NCI-H1930 (cell line): ENCODE measurements around the gene ATP13A2.
"Not testable (repeated sequence)": the region's sequence is repeated elsewhere in the genome, so short reads cannot be mapped to it uniquely, and the experiment has no call there.

Experiments
- DNase-seq, 2 experiments: peaks; one replicate each; lab custom pipeline; 2025; lab: John Stamatoyannopoulos, UW

The ATP13A2 gene

GRCh38 chr1:16961297-16962133 is 50.2 kb downstream of the ATP13A2 start:
- no peak for DNase-seq

DNA sequence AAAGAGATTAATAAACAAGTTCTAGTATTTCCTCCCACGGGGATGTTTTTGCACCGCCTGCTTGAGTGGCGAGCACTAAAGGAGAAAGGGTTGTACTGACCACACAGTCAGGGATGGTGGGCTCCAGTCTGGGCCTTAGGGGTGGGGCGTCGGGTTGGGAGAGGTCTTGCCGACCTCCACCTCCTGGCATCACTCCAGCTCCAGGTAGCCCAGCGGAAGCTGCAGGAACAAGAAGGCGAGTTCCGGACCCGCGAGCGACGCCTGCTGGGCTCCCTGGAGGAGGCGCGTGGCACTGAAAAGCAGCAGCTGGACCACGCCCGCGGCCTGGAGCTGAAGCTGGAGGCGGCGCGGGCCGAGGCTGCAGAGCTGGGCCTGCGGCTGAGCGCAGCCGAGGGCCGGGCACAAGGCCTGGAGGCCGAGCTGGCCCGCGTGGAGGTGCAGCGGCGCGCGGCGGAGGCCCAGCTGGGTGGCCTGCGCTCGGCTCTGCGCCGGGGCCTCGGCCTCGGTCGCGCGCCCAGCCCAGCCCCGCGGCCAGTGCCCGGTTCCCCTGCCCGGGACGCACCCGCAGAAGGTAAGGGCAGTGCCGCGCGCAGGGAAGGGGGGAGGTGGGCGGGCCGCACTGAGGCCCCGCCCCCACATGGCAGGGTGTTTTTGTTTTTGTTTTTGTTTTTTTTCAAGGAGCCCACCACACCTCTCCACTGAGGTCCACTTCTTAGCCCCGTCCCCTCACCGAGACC is 51.0 kb downstream of the ATP13A2 start:
- DNase-seq: peak; percentile 77 to 79

DNA sequence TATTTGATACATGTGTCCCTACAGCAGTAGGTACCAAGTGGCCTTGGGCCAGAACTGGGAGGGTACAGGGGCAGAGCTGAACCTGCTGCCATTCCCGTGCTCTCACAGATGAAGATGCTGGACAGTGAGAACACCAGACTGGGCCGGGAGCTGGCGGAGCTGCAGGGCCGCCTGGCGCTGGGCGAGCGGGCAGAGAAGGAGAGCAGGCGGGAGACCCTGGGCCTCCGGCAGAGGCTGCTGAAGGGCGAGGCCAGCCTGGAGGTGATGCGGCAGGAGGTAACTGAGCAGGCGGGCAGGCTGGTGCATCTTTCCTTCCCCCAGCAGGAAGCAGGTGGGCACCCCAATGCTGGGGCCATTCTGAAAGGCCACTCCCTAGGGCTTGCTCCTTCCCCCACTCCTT is 53.3 kb downstream of the ATP13A2 start:
- DNase-seq: no peak

GRCh38 chr1:16957731-16958130 is 54.0 kb downstream of the ATP13A2 start:
- no peak for DNase-seq

DNA sequence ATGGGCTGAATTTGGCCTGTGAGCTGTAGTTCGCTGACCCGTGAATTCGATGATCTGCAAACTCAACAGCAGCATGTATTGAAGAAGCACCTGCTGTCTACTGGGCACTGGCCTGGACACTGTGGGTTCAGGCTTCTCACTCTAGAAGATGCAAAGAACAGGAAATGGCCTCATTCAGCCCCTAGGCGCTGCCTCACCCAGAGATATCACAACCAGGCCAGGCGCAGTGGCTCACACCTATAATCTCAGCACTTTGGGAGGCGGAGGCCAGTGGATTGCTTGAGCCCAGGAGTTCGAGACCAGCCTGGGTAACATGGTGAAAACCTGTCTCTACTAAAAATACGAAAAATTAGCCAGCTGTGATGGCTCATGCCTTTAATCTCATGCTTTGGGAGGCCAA is 55.0 kb downstream of the ATP13A2 start:
- no peak for DNase-seq

DNA sequence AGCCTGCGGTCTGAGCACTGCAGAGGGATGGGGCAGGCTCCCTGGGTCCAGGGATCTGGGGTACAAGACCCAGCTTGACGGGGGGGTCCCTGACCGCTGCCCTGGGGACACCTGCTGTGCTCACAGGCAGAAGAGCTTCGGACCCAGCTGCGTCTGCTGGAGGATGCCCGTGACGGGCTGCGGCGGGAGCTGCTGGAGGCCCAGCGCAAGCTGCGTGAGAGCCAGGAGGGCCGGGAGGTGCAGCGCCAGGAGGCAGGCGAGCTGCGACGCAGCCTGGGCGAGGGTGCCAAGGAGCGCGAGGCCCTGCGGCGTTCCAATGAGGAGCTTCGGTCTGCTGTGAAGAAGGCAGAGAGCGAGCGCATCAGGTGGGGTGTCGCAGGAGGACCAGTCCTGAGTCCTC is 56.5 kb downstream of the ATP13A2 start:
- DNase-seq: no peak

DNA sequence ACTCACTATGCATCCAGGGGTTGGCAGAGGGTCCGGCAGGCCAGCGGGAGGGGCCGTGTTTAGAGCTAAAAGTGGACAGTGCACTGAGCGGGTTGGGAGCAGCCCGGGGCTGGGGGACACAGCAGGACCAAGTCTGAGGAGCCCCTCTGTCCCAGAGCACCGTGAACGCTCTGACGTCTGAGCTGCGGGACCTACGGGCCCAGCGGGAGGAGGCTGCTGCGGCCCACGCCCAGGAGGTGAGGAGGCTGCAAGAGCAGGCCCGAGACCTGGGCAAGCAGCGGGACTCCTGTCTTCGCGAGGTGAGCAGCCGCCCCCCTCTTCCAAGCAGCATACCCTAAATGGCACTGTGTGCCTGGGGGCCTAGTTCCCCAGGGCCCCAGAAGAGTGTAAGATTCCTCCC is 57.1 kb downstream of the ATP13A2 start:
- no peak for DNase-seq

- DNase-seq: not testable (repeated sequence)
Measured at GRCh38 chr1:16952376-16952775, 59.4 kb downstream of the ATP13A2 start.

DNA sequence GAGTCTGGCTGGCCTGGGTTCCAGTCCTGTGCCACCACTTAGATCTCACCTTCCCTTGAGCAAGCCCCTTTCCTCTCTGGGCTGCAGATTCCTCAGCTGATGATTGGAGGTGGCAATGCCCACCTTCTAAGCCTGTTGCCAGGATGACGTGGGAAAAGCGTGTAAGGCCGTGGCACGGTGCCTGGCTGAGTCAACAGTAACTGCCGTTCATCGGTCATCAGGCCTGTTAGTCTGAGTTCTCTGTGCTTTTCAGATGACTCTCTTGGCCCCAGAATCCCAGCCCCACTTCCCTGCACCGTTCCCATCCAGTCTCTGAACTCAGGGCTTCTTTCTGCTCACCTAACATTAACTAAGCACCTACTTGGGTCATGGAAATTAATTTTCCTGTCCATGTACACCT is 62.7 kb downstream of the ATP13A2 start:
- DNase-seq: not testable (repeated sequence)

- DNase-seq: not testable (repeated sequence)
Measured at GRCh38 chr1:16948282-16948891, 63.3 kb downstream of the ATP13A2 start.

DNA sequence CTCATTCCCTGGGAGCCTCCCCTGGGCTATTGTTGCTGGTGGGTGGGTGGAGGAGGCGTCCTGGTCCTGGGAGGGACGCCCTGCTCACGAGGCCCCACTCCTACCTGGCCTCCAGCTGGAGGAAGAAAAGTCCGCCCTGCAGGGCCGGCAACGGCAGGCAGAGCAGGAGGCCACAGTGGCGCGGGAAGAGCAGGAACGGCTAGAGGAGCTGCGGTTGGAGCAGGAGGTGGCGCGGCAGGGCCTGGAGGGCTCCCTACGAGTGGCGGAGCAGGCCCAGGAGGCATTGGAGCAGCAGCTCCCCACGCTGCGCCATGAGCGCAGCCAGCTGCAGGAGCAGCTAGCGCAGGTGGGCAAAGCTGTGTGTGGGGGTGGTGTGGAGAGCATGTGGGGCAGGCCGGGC is 65.1 kb downstream of the ATP13A2 start:
- no peak for DNase-seq

DNA sequence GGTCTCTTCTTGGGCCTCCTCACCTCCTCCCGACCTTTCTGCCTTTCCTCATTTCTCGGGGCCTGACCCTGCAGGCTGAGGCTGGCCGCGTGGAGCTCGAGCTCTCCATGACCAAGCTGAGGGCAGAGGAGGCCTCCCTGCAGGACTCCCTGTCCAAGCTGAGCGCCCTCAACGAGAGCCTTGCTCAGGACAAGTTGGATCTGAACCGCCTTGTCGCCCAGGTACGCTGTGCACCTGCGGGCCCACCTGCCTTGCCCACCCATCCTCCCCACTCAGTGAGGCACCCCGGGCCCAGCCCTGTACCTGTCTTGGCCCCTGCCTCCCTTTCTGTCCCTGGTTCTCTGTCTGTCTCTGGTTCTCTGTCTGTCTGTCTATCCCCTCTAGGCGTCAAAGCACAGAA is 65.5 kb downstream of the ATP13A2 start:
- DNase-seq: not testable (repeated sequence)

DNA sequence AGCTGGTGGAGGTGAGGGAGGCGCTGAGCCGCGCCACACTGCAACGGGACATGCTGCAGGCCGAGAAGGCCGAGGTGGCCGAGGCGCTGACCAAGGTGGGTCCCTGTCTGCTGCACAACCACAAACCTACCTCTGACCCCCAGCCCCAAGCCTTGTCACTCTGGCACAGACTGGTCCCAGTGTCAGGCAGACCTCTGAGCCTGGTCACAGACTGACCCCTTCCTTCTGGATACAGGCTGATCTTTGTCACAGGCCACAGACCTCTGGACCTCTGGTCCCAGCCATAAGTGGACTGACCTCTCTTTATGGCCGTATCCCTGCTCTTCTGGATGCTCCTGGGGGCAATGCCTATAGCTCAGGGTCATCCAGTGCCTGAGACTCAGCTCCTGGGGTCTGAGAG is 66.2 kb downstream of the ATP13A2 start:
- DNase-seq: not testable (repeated sequence)

DNA sequence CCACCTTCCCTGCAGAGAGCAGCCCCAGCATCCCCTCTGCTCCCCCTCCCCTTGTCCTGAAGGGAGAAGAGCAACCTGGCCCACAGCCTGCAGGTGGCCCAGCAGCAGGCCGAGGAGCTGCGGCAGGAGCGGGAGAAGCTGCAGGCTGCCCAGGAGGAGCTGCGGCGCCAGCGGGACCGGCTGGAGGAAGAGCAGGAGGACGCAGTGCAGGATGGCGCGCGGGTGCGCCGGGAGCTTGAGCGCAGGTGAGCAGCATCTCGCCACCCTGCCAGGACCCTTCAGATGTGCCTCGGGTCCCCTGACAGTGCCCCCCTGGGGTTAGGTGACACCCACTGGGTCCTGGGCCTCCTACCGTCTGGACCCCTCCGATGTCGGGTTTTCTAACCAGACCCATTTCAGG is 67.7 kb downstream of the ATP13A2 start:
- DNase-seq: no peak

DNA sequence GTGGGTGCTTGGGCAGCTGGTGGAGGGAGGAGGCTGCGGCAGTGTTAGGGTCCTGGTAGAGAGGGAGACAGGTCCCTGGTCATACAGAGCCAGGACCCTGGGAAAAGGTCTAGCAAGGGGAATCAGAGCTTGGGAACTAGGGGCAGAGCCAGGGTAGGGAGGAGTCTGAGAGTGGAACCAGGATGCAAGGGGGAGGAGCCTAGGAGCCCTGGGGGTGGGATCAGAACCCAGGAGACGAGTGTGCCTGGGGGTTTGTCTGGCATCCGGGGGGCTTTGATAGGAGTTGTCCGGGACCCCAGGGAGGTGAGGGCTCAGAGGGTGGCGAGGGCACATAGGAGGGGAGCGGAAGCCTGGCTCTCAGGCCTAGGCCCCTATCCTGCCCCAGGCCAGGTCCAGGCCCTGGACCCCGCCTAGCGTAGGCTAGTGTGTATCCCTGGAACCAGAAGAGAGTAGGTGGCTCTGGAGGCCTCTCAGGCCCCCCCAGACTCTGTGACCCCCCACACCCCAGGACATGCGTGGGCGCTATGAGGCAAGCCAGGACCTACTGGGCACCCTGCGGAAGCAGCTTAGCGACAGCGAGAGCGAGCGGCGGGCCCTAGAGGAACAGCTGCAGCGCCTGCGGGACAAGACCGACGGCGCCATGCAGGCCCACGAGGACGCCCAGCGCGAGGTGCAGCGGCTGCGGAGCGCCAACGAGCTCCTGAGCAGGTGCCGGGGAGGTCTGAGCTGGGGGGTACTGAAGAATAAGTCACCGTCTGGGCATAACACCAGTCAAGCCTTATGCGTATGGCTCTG is 72.1 kb downstream of the ATP13A2 start:
- DNase-seq: not testable (repeated sequence)

DNA sequence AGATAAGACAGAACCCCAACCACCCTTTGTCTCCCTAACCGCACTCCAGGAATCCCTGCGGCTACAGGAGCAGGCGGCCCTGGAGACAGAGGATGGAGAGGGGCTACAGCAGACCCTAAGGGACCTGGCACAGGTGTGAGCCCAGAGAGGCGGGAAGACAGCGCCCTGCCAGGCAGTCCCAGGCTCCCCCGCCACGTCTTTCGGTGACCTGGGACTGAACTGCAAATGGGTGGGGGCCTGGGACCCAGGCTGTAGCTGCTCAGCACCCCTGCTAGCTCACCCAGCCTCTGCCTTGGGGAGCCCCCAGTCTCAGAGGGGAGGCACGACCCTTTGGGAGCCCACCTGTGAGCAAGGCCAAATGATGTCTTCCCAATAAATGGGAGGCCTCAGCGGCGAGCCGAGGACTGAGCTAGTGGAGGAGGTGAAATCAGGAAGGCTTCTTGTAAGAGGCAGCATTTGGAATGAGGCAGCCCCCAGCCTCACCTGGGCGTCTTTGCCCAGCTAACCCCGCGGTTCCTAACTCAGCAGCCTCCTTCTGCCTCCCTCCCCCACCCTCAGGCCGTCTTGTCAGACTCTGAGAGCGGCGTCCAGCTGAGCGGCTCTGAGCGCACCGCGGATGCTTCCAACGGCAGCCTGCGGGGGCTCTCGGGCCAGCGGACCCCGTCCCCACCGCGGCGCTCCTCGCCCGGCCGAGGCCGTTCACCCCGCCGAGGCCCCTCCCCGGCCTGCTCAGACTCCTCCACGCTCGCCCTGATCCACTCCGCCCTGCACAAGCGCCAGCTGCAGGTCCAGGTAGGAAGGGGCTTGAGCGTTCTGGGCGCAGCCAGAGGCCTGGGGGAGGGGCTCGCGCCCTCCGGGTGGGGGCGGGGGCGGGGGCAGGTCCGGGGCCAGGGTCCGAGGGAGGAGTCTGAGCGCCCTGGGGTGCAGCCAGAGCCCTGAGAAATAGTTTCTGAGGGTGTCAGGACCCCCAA is 73.1 kb downstream of the ATP13A2 start:
- no peak for DNase-seq

DNA sequence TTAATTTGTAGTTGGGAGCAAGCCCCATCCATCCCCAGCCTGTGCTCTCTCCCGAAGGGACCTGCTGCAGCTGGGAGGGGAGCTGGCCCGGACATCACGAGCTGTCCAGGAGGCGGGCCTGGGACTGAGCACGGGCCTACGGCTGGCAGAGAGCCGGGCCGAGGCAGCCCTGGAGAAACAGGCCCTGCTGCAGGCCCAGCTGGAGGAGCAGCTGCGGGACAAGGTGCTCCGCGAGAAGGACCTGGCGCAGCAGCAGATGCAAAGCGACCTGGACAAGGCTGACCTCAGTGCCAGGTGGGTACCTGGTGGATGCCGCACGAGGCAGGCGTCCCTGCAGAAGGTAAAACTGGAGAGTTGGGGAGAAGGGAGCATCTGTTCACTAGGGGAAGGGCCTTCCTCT is 75.1 kb downstream of the ATP13A2 start:
- not testable (repeated sequence) for DNase-seq
